Measurements from ENCODE around the gene ICAM4. TPM values are rescaled to one million over a fixed set of nuclear protein-coding genes. Genes with fewer than 3 reads are reported as not detected.

The ICAM4 gene
- total and polyA plus RNA-seq, 9 of the 15 experiments (the other 6 are each of a cell fraction or from before 2014, with no cell fraction given): 14.1 to 86.1 (median 29.6) TPM

GRCh38 chr19:10315335-10316214 is 28.8 kb downstream of the ICAM4 start, which contains the start of gene FDX2 (continued):
- TF ChIP-seq IRF1 (CRISPR knock-in tag; IDR thresholded peaks at IDR 0.05; ENCODE audit: borderline replicate concordance): no peak
- no peak for TF ChIP-seq RAD21 (CRISPR knock-in tag; conservative IDR thresholded peaks at IDR 0.05 in 1 of 2, IDR thresholded peaks at IDR 0.05 in 1 of 2)
- no peak for TF ChIP-seq ZNF124 (CRISPR knock-in tag; IDR thresholded peaks at IDR 0.05)
- TF ChIP-seq ZNF395 (CRISPR knock-in tag; IDR thresholded peaks at IDR 0.05): peak; percentile 71; the same call in 1 of the 2 replicates
- TF ChIP-seq ERF (CRISPR knock-in tag; IDR thresholded peaks at IDR 0.05): no peak
- no peak for TF ChIP-seq HINFP (tag; conservative IDR thresholded peaks at IDR 0.05; ENCODE audit: low read depth)
- TF ChIP-seq HSF4 (CRISPR knock-in tag; IDR thresholded peaks at IDR 0.05; ENCODE audit: borderline replicate concordance): no peak
- TF ChIP-seq ZBTB40 (IDR thresholded peaks at IDR 0.05): no peak
- TF ChIP-seq ZBTB40 (CRISPR knock-in tag; IDR thresholded peaks at IDR 0.05): no peak
- TF ChIP-seq PTTG1 (tag; IDR thresholded peaks at IDR 0.05; ENCODE audit: low read depth): no peak
- TF ChIP-seq RAD51 (IDR thresholded peaks at IDR 0.05; ENCODE audit: borderline replicate concordance, low read depth): peak; percentile 99
- TF ChIP-seq HNRNPH1 (optimal IDR thresholded peaks at IDR 0.05; ENCODE audit: low read depth, low read length): no peak
